HG02981 (cell line): Measurements from ENCODE around the gene TIMM22.
"Not testable (repeated sequence)": the region's sequence is repeated elsewhere in the genome, so short reads cannot be mapped to it uniquely, and the experiment has no call there.

Experiments used
- ATAC-seq: cut with Tn5 transposase; IDR thresholded peaks from one replicate; pipeline ENCODE4 v1.9.1; 2021; ENCODE audit warnings: mild to moderate bottlenecking, moderate library complexity; ENCODE audit not compliant: unreplicated experiment

The TIMM22 gene

DNA sequence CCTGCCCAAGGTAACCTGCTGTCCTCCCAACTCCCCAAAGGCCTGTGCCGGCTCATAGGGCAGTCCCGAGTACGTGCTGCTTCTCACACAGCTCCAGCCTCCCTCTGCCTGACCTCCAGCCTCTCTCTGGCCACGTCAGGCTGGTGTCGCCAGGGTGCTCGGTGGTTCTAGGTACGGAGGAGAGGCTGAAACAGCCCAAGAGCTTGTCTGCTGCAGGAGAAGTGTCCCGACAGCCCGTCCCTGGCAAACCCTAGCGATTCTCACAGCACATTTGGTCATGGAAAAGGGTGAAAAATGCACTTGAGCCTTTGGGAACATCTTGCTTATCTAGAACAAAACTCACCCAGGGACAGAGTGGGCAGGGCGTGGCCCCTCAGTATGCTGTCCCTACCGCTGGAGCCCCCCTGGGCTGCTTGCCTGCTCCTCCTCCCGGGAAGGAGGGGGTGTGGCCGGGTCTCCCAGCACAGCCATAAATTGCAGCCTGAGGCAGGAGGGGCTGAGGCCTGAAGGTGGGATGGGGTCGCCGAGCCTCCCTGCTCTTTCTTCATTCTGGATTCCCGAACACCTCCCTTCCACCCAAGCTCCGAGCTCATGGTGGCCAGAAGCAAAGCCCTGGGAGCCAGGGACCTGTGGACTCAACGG lies 40.4 kb downstream of the TIMM22 start:
- ATAC-seq: no peak

DNA sequence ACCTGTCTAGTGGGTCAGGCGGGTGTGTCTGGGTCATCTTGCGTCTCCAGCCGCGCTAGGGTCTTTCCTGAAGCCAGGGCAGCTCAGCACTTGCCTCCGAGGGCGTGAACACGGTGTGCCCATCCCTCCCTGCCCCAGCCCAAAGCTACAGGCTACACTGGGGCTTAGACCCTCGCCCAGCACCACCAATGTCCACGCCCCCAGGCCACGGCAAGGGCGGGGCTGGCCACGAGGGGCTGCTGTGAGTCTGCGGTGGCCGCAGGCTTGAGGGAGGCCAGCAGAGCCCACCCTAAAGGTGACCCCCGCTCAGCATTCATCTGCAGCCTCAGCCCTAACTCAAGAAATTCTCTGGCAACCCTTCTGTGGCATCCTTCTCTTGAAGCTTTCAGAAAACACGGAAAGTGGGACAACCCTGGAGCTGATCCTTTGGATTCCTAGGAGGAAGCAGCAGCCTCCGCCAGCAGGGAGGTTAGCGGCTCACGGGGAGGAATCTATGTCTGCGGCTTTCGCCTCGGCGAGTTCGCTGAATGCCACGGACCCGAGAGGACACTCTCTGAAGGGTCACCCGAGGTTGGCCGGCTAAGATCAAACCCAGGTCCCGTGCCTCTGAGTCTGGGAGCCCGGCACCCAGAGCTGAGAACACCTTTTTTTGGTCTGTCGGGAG lies 41.7 kb downstream of the TIMM22 start:
- ATAC-seq: no peak

DNA sequence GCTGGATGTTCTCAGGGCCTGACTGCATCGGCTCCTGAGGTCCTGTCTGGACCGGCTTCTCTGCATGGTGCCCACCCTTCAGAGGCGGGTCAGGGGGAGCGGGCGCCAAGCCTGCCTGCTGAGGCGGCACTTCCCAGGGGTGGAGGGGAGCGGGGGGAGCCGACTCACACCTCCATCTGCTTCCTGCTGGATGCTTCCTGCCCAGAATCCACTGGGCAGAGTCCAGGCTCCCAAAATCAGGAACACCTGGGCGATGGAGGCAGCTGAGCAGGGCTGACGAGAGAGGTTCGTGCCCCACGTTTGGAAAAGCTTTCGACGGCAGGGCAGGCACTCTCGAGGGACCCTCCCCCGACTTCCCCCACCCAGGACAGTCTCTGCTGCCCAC lies 42.2 kb downstream of the TIMM22 start:
- no peak for ATAC-seq

DNA sequence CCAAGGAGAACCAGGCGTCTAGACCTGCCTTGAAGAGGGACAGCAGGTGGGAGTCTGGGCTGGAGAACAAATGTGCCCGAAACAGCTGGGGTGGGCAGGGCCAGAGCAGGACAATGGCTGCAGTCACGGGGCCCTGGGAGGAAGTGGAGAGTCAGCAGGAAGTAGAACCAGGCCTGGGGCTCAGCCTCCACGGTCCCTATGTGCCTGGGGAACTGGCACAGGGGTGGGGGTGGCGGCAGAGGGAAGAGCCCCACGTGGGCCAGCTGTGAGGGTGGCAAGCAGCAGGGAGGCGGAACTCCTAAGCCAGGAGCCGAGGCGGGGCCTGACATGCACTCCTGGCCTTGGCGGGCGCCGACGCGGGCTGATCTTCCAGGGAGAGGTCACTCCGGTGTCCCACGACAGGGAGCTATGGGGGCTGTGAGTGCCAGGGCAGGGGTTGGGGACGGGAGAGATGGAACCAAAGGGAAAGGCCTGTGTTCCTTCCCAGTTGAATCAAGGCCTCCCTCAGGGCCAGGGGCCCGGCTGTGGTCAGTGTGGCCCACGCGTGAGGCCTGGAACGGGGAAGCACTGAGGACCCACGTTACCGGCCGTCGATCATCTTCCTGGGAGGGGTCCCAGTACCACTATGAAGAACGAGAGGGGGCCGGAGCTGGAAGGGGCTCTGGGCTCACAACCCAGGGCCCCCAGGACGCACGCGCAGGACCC lies 42.7 kb downstream of the TIMM22 start:
- no peak for ATAC-seq

DNA sequence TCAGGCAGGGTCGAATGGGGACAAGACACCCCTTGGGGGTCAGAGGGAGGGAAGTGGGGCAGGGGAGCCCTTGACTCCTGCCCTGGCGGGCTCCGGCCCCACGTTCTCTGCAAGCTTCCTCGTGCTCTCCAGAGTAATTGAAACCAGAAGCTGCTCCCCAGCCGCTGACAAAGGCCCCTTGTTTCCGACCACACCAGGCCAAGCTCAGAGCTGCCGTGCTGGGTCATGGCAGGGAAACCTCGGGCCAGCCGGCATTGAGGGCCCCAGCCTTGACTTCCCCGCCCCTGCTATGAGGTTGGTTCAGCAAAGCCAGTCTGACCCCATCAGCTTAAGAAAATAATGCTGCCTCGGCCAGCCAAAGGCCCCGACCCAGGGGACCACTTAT lies 43.3 kb downstream of the TIMM22 start:
- ATAC-seq: no peak

DNA sequence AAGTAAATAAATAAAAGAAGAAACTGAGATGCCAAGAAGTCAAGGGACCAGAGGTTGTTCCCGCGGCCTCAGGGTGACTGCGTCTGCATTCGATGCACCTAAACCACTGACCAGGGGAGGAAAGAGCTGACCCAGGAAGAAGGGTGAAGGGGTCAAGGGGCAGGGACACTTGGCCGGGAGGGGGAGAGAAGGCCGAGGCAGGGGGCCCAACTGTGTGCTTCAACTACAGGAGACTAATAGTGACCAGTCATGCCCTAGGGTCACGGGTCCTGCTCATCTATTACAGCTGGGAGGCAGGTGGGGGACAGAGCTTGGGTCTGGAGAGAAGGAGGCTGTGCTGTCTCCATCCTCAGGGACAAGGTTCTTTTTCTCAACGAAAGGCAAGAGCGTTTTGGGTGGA lies 44.8 kb downstream of the TIMM22 start:
- no peak for ATAC-seq

DNA sequence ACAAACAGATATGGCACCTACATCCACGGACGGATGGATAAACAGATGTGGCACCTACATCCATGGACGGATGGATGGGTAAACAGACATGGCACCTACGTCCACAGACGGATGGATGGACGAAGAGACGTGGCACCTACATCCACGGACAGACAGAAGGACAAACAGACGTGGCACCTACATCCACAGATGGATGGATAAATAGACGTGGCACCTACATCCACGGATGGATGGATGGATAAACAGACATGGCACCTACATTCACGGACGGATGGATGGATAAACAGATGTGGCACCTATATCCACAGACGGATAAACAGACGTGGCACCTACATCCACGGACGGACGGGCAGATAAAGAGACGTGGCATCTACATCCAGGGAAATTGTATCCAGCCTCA lies 45.6 kb downstream of the TIMM22 start:
- no peak for ATAC-seq

DNA sequence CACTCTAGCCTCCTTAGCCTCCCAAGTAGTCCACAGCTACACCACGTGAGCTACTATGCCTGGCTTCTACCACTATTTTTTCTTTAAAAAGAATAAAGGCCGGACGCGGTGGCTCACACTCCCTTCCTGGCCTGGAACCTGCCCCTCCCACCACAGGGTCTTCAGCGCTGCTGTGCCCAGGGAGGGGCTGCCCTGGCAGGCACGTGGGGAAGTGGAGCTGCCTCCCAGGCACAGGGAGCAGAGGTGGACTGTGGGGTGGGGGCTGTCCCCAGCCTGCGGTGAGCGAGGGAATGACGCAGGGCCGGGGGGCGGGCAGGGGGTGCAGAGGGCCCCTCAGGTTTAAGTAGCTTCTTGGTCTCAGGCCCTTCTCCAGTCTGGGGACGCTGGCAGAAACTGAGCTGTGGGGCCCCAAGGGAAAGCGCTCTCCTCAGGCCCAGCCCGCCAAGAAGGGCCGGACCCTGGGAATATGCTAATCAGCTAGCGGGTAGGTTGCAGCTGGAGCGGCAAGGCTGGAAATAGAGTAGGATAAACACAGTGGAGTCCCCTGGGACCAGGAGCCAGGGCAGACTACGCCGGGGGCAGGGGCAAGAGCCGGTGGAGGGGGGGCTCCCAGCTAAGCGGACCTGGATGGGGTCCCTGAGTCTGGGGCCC lies 46.8 kb downstream of the TIMM22 start:
- no peak for ATAC-seq

DNA sequence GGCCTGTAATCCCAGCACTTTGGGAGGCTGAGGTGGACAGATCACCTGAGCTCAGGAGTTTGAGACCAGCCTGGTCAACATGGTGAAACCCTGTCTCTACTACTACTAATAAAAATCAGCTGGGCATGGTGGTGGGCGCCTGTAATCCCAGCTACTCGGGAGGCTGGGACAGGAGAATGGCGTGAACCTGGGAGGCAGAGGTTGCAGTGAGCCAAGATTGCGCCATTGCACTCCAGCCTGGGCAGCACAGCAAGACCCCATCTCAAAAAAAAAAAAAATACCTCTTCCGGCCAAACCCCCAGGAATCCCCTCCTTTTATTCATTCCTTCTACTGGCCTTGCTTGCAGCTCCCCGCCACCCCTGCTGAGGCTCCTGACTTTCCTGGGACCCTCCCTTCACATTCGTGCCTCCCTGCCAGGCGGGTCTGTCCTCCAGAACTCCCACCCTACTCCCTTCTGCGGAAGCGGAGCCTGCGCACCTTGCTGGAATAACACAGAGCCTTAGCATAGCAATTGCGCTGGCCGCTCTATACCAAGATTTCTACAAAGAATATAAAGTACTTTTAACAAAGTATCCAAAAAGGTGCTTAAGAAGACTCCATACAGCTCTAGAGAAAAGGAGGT lies 47.6 kb downstream of the TIMM22 start:
- not testable (repeated sequence) for ATAC-seq

DNA sequence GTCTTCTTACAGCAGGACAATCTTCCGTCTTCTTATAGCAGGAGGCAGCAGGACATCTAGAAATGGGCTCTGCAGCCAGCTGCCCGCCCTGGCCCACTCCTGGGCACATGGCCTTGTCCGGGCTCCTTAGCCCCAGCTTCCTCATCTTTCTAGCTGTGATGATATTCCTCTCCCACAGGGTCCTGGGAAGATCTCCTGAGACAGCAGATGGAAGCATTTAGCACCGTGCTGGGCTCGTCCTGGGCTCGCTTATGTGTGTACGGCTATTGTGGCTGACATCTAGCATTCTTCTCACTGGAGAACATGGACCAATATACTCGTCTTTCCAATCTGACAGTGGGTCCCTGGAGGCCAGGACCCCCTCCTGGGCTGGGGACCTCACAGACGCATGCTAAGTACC lies 48.5 kb downstream of the TIMM22 start:
- ATAC-seq: no peak

DNA sequence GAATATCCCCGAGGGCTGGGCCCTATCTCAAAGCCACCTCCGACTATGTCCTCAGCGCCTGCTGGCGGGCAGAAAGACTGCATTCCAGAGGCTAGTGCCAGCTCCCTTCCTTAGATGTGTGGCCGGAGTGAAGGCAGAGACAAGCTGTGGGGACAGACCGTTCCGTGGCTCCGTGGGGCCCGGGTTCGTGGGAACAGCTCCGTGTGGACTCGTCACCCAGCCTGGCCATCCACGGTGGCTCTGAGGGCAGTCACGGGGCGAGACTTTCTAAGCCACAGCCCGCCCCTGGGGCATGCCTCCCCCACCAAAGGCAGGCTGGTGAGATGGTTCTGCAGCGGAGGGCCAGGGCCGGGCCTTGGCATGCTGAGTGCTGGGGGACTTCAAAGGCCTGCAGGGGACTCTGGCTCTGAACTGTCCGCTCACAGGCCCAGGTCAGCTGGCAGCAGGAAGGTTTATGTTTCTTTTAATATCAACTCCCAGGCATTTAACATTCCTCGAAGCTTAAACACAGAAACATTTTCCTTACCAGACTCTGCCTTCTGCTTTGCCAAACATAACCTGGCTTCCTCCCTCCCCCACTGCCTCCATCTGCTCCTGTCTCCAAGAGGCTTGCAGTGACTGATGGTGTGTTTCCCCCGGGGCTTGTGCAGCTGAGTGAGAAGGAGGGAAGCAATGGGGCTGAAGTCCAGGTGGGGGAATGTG lies 50.4 kb downstream of the TIMM22 start:
- no peak for ATAC-seq

DNA sequence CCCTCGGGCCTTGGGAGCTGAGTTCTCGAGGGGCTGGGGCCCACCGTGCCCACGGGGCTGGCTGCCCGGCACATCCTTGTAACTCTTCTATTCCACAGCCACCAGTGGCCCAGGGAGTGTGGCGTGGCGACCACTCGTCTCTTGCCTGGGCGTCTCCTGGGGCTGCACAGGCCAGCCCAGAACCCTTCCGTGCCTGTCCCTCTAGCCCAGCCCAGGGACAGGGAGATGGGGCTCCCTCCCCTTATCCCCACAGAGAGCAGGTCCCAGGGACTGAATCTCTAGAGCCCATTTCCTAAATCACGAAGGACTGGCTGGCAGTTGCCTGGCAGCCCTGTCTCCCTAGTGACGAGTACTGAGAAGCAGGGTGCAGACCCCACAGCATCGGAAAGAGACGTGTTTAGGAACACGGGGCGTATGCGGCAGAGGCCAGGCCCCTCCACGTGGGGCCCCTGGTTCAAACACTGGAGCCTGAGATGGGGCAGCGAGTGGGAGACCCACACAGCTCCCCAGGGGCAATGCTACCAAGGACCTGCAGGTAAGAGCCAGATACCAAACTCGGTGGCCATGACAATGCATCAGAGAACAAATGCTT lies 51.0 kb downstream of the TIMM22 start:
- ATAC-seq: no peak

DNA sequence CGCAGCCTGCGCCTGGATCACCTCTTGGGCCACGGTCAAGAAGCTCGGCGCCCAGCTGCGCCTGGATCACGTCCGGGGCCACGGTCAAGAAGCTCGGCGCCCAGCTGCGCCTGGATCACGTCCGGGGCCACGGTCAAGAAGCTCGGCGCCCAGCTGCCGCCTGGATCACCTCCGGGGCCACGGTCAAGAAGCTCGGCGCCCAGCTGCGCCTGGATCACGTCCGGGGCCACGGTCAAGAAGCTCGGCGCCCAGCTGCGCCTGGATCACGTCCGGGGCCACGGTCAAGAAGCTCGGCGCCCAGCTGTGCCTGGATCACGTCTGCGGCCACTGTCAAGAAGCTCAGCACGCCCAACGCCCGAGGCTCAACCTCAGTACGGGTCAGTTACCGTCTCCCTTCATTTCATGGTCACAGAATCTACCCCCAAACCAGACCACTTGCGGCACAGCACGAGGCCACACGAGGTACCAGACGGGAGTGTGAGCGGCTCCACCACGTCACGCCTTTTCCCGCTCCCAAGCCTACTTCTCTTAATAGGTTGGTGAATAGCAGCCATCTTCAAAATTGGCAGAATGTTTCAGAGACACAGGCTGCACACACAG lies 51.7 kb downstream of the TIMM22 start:
- ATAC-seq: not testable (repeated sequence)

DNA sequence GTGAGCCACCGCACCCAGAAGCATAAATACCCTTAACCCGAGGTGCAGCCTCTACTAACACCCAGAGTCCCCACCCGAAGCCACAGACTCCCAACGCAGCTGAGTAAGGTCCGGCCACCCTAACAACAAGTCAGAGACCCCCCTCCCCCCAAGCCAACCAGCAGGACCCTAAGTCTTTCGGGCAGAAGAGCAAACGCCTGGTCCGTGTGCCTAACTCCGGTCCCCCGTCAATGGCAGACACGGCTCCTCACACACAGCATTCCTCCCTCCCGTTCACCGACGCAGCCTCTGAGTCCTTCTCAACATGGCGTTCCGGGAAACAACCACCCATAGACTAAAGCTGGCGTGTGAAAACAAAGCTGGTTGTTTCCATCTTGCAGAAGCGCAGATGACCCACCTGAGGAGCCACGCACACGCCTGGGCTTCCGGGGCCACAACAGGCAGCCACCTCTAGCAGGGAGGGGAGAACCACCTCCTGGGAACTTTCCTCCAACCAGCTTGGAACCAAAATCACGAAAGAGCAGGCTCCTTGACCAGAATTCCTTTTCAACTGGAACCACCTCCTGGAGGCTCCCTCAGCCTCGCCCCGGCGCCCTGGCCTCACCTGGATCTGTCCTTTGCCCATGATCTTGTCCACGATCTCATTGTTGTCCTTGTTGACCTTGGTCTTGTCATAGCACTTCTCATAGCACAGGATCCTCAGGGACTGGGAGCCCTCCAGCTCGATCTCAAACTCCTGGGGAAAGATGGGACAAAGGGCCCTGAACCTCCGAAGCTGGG lies 52.7 kb downstream of the TIMM22 start:
- no peak for ATAC-seq

DNA sequence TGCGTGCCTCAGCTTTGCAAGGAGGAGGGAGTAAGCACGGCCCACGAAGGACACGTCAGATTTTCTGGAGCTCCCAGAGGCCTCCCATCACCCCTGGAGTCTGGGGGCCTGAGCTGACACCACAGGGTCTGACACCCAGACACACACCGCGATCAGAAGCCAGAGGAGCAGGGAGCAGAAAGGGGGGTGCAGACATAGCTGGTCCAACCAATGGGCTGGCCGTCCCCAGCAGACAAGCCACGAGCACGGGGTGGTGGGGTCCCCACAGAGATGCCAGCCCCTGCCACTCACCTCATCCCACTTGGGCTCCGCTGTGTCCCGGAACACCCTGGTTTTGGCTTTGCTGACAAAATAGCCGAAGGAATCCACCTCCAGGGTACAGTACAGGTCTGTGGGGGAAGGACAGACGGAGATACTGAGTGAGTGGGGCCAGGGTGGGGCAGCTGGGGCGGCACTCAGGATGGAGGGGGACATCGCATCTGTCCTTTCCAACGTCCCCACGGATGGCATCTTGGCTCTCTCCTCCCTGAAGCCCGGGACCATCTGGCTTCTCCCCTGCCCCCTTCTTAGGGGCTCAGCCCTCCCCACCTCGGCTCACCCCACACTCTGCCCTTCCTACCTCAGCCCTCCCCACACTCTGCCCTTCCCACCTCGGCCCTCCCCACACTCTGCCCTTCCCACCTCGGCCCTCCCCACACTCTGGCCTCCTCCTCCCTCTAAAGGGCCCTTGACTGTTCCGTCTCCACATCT lies 53.5 kb downstream of the TIMM22 start:
- no peak for ATAC-seq

DNA sequence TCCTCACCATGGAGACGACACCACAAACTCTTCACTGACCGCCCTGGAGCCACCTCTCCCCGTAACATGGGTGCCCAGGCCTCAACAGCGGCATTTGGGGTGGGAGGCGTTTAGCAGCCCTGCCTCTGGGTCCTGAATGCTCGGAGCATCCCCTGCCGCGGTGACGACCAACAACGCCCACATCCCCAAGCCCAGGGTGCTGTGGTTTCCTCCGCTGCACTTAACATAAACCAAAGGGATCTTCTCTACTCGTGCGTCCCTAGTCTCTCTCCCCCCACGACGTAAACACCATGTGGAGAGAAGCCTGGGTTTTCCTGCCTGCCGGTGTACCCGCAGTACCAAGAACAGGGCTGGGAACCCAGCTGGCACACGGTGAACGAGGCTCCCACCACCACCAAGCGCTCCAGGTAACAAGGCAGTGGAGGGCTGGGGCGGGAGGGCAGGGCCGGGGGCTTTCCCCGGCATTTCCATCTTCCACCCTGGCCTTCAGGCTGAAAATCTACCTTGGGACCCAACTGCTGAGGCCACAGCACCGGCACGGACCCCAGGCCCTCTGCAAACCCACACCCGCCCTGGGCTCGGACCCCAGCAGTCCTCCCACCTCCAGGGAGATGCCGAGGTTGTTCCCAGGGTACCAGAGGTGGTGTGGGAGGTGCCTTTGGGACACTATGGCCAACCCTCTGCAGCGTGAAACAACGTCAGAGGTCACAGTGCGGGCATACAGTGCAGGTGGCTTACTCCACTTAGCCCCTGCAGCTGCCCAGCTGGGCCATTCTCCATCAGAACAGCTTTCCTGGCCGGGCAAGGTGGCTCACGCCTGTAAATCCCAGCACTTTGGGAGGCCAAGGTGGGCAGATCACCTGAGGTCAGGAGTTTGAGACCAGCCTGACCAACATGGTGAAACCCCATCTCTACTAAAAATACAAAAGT lies 54.3 kb downstream of the TIMM22 start:
- no peak for ATAC-seq
